AG09319 (cell line): ENCODE data around the gene RGS14.
"Not testable (repeated sequence)": the region's sequence is repeated elsewhere in the genome, so short reads cannot be mapped to it uniquely, and the experiment has no call there.

ENCODE experiments used
- DNase-seq: peaks from one replicate; pipeline ENCODE4 v3.0.0-alpha.2; 2010; ENCODE audit warnings: low read depth; ENCODE audit errors: extremely low read depth
- CTCF ChIP-seq: IDR thresholded peaks from 2 replicates; pipeline ENCODE4 v1.5.1; 2011; ENCODE audit warnings: low read depth, mild to moderate bottlenecking, inconsistent platforms, low read length, moderate library complexity

The RGS14 gene

GRCh38 chr5:177410575-177410974, 52.9 kb downstream of the RGS14 start:
- no peak for TF ChIP-seq CTCF
- DNase-seq, result no peak

GRCh38 chr5:177412603-177413233, 55.0 kb downstream of the RGS14 start:
- no peak for TF ChIP-seq CTCF

GRCh38 chr5:177414481-177414880, 56.8 kb downstream of the RGS14 start:
- no peak for TF ChIP-seq CTCF
- no peak for DNase-seq

More at GRCh38 chr5:177412603-177413233, 55.0 kb downstream of the RGS14 start:
- no peak for DNase-seq

- not testable (repeated sequence) for DNase-seq
Observed at GRCh38 chr5:177417081-177417480, 59.4 kb downstream of the RGS14 start.

- no peak for TF ChIP-seq CTCF
- DNase-seq, result no peak
Observed at GRCh38 chr5:177419046-177419445, 61.3 kb downstream of the RGS14 start.

GRCh38 chr5:177420472-177420871, 62.7 kb downstream of the RGS14 start:
- not testable (repeated sequence) for DNase-seq

GRCh38 chr5:177421062-177421798, 63.5 kb downstream of the RGS14 start:
- no peak for TF ChIP-seq CTCF
- DNase-seq, result no peak
